ENCODE results near the gene MCUR1. TPM values are rescaled to one million over a fixed set of nuclear protein-coding genes. Genes with fewer than 3 reads are reported as not detected.
"Not testable (repeated sequence)": the region's sequence is repeated elsewhere in the genome, so short reads cannot be mapped to it uniquely, and the experiment has no call there.

MCUR1 gene
- total RNA-seq, 1 experiment from 2014 or later, result 17.9 TPM

DNA sequence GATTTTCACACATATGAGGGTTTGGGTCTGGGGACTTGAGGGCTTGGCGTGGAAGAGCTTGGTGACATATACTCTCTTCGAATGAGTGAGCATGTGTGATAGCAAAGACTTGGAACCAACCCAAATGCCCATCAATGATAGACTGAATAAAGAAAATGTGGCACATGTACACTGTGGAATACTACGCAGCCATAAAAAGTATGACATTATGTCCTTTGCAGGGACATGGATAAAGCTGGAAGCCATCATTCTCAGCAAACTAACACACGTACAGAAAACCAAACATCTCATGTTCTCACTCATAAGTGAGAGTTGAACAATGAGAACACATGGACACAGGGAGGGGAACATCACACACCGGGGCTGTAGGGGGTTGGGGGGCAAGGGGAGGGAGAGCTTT lies 19.7 kb upstream of the MCUR1 start:
- not testable (repeated sequence) for H3K79me2 ChIP-seq (ENCODE audit: low read length); H3K4me1 ChIP-seq (ENCODE audit: low read length); H4K20me1 ChIP-seq (ENCODE audit: insufficient read depth, low read depth, low read length); H3K27ac ChIP-seq (ENCODE audit: low read length); H3K9me3 ChIP-seq (ENCODE audit: low read length); H3K27me3 ChIP-seq (ENCODE audit: low read length); H3K9me2 ChIP-seq (replicated peaks; ENCODE audit: insufficient read depth, low read length); H2AFZ ChIP-seq (ENCODE audit: low read length); DNase-seq; H3K4me3 ChIP-seq (ENCODE audit: low read length); H3K9ac ChIP-seq (ENCODE audit: low read length); H3K4me2 ChIP-seq (ENCODE audit: low read depth, low read length, poor library complexity, severe bottlenecking); H3K36me3 ChIP-seq (ENCODE audit: insufficient read depth, low read length)

GRCh38 chr6:13832778-13833177 lies 18.4 kb upstream of the MCUR1 start:
- no peaks in the 10 kb centered on the region for H3K27me3 ChIP-seq (ENCODE audit: low read length)
- H3K4me2 ChIP-seq (ENCODE audit: low read depth, low read length, poor library complexity, severe bottlenecking), result no peak overlapping the region

DNA sequence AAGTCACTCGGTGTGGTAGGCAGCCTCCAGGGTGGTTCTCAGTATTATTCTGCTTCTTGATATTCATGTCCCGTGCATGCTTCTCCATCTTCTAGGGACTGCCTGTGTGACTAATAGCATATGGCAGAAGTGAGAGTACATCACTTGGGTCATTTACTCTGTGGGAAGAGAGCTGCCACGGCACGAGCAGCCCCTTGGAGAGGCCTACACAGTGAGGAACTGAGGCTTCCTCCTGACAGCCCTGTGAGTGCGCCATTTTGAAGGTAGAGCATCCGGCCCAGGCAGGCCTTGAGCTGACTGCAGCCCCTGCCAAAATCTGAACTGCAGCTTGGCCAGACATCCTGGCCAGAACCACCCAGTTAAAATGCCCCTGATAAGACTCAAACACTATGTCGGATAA lies 17.3 kb upstream of the MCUR1 start:
- no peak for DNase-seq
- H3K36me3 ChIP-seq (ENCODE audit: insufficient read depth, low read length), result no peaks in the 10 kb centered on the region
- H3K9me3 ChIP-seq (ENCODE audit: low read length), result no peaks in the 10 kb centered on the region
- no peaks in the 10 kb centered on the region for H3K9me2 ChIP-seq (replicated peaks; ENCODE audit: insufficient read depth, low read length)
- H3K27ac ChIP-seq (ENCODE audit: low read length), result no peak overlapping the region
- H3K9ac ChIP-seq (ENCODE audit: low read length), result no peak overlapping the region
- no peaks in the 10 kb centered on the region for H4K20me1 ChIP-seq (ENCODE audit: insufficient read depth, low read depth, low read length)
- no peak overlapping the region for H3K4me3 ChIP-seq (ENCODE audit: low read length)
- no peaks in the 10 kb centered on the region for H3K4me1 ChIP-seq (ENCODE audit: low read length)
- no peak overlapping the region for H2AFZ ChIP-seq (ENCODE audit: low read length)
- no peak overlapping the region for H3K4me2 ChIP-seq (ENCODE audit: low read depth, low read length, poor library complexity, severe bottlenecking)
- H3K79me2 ChIP-seq (ENCODE audit: low read length), result no peaks in the 10 kb centered on the region
- no peaks in the 10 kb centered on the region for H3K27me3 ChIP-seq (ENCODE audit: low read length)

More at GRCh38 chr6:13832778-13833177, 18.4 kb upstream of the MCUR1 start:
- Histone ChIP-seq H3K36me3 (ENCODE audit: insufficient read depth, low read length) (no peaks in the 10 kb centered on the region), H3K9me2 (replicated peaks; ENCODE audit: insufficient read depth, low read length) (no peaks in the 10 kb centered on the region), H3K27ac (ENCODE audit: low read length) (no peak overlapping the region), H3K9ac (ENCODE audit: low read length) (no peak overlapping the region), H3K4me3 (ENCODE audit: low read length) (no peak overlapping the region), H2AFZ (ENCODE audit: low read length) (no peak overlapping the region), H3K79me2 (ENCODE audit: low read length) (no peaks in the 10 kb centered on the region), H4K20me1 (ENCODE audit: insufficient read depth, low read depth, low read length) (no peaks in the 10 kb centered on the region), H3K9me3 (ENCODE audit: low read length) (no peaks in the 10 kb centered on the region), H3K4me1 (ENCODE audit: low read length) (no peaks in the 10 kb centered on the region)
- no peak for DNase-seq

DNA sequence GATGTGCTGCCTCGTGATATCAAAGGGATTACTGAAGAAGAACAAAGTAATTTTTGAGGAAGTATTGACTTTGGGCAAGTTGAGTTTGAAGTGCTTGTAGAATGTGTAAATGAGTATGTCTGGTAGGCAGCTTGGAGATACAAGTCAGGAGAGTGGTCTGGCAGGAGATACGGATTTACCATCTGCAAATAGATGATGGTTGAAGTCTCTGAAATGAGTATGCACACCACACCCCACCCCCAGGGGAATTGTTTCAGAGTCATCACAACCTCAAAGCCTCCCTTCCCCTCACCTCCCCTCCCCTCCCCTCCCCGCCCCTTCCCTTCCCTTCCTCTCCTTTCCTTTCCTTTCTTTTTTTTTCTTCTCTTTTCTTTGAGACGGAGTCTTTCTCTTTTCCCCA lies 16.4 kb upstream of the MCUR1 start:
- no peaks in the 10 kb centered on the region for H4K20me1 ChIP-seq (ENCODE audit: insufficient read depth, low read depth, low read length)
- H3K27me3 ChIP-seq (ENCODE audit: low read length), result no peaks in the 10 kb centered on the region
- no peak for DNase-seq
- H2AFZ ChIP-seq (ENCODE audit: low read length), result no peak overlapping the region
- no peaks in the 10 kb centered on the region for H3K79me2 ChIP-seq (ENCODE audit: low read length)
- no peak overlapping the region for H3K27ac ChIP-seq (ENCODE audit: low read length)
- H3K4me3 ChIP-seq (ENCODE audit: low read length), result no peak overlapping the region
- H3K9ac ChIP-seq (ENCODE audit: low read length), result no peak overlapping the region
- no peaks in the 10 kb centered on the region for H3K36me3 ChIP-seq (ENCODE audit: insufficient read depth, low read length)
- no peak overlapping the region for H3K4me2 ChIP-seq (ENCODE audit: low read depth, low read length, poor library complexity, severe bottlenecking)
- no peaks in the 10 kb centered on the region for H3K4me1 ChIP-seq (ENCODE audit: low read length)
- H3K9me3 ChIP-seq (ENCODE audit: low read length), result no peaks in the 10 kb centered on the region
- H3K9me2 ChIP-seq (replicated peaks; ENCODE audit: insufficient read depth, low read length), result no peaks in the 10 kb centered on the region

DNA sequence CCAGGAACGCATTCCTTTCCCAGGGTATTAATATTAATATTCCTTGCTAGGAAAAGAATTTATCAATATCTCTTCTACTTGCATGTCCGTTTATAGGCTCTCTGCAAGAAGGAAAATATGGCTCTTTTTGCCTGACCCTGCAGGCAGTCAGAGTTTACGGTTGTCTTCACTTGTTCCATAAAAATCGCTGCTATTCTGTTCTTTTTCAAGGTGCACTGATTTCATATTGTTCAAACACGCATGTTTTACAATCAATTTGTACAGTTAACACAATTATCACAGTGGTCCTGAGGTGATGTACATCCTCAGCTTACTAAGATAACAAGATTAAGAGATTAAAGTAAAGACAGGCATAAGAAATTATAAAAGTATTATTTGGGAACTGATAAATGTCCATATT lies 15.1 kb upstream of the MCUR1 start:
- H3K9ac ChIP-seq (ENCODE audit: low read length); H3K36me3 ChIP-seq (ENCODE audit: insufficient read depth, low read length); H3K4me2 ChIP-seq (ENCODE audit: low read depth, low read length, poor library complexity, severe bottlenecking); DNase-seq; H3K79me2 ChIP-seq (ENCODE audit: low read length); H3K27ac ChIP-seq (ENCODE audit: low read length); H2AFZ ChIP-seq (ENCODE audit: low read length); H4K20me1 ChIP-seq (ENCODE audit: insufficient read depth, low read depth, low read length); H3K9me2 ChIP-seq (replicated peaks; ENCODE audit: insufficient read depth, low read length); H3K9me3 ChIP-seq (ENCODE audit: low read length); H3K4me1 ChIP-seq (ENCODE audit: low read length); H3K4me3 ChIP-seq (ENCODE audit: low read length); H3K27me3 ChIP-seq (ENCODE audit: low read length): not testable (repeated sequence)

GRCh38 chr6:13828656-13829301 lies 14.4 kb upstream of the MCUR1 start:
- H3K27me3 ChIP-seq (ENCODE audit: low read length); H3K9ac ChIP-seq (ENCODE audit: low read length); DNase-seq; H3K9me3 ChIP-seq (ENCODE audit: low read length); H3K4me3 ChIP-seq (ENCODE audit: low read length); H3K4me1 ChIP-seq (ENCODE audit: low read length); H3K79me2 ChIP-seq (ENCODE audit: low read length); H3K4me2 ChIP-seq (ENCODE audit: low read depth, low read length, poor library complexity, severe bottlenecking); H2AFZ ChIP-seq (ENCODE audit: low read length); H3K36me3 ChIP-seq (ENCODE audit: insufficient read depth, low read length); H3K9me2 ChIP-seq (replicated peaks; ENCODE audit: insufficient read depth, low read length); H3K27ac ChIP-seq (ENCODE audit: low read length); H4K20me1 ChIP-seq (ENCODE audit: insufficient read depth, low read depth, low read length): not testable (repeated sequence)

- Histone ChIP-seq H3K9me2 (replicated peaks; ENCODE audit: insufficient read depth, low read length) (no peaks in the 10 kb centered on the region), H3K4me2 (ENCODE audit: low read depth, low read length, poor library complexity, severe bottlenecking) (no peak overlapping the region), H2AFZ (ENCODE audit: low read length) (no peak overlapping the region), H3K4me1 (ENCODE audit: low read length) (no peaks in the 10 kb centered on the region), H3K9ac (ENCODE audit: low read length) (no peak overlapping the region), H3K27me3 (ENCODE audit: low read length) (no peaks in the 10 kb centered on the region), H4K20me1 (ENCODE audit: insufficient read depth, low read depth, low read length) (no peaks in the 10 kb centered on the region), H3K9me3 (ENCODE audit: low read length) (no peaks in the 10 kb centered on the region), H3K36me3 (ENCODE audit: insufficient read depth, low read length) (no peaks in the 10 kb centered on the region), H3K79me2 (ENCODE audit: low read length) (no peaks in the 10 kb centered on the region), H3K4me3 (ENCODE audit: low read length) (no peak overlapping the region), H3K27ac (ENCODE audit: low read length) (no peak overlapping the region)
- no peak for DNase-seq
Observed at GRCh38 chr6:13827032-13827431, 12.7 kb upstream of the MCUR1 start.

GRCh38 chr6:13825871-13826270 lies 11.5 kb upstream of the MCUR1 start:
- H3K27me3 ChIP-seq (ENCODE audit: low read length), result no peaks in the 10 kb centered on the region
- DNase-seq, result no peak
- H4K20me1 ChIP-seq (ENCODE audit: insufficient read depth, low read depth, low read length), result no peaks in the 10 kb centered on the region
- no peak overlapping the region for H2AFZ ChIP-seq (ENCODE audit: low read length)
- H3K27ac ChIP-seq (ENCODE audit: low read length), result no peak overlapping the region
- H3K9me2 ChIP-seq (replicated peaks; ENCODE audit: insufficient read depth, low read length), result no peaks in the 10 kb centered on the region
- H3K4me3 ChIP-seq (ENCODE audit: low read length), result no peak overlapping the region
- no peaks in the 10 kb centered on the region for H3K9me3 ChIP-seq (ENCODE audit: low read length)
- H3K4me2 ChIP-seq (ENCODE audit: low read depth, low read length, poor library complexity, severe bottlenecking), result no peak overlapping the region
- H3K9ac ChIP-seq (ENCODE audit: low read length), result no peak overlapping the region
- no peaks in the 10 kb centered on the region for H3K4me1 ChIP-seq (ENCODE audit: low read length)
- no peaks in the 10 kb centered on the region for H3K36me3 ChIP-seq (ENCODE audit: insufficient read depth, low read length)
- H3K79me2 ChIP-seq (ENCODE audit: low read length), result no peaks in the 10 kb centered on the region

- Histone ChIP-seq H3K79me2 (ENCODE audit: low read length) (peaks cover 6% of the 10 kb centered on the region), H4K20me1 (ENCODE audit: insufficient read depth, low read depth, low read length) (no peaks in the 10 kb centered on the region), H3K27ac (ENCODE audit: low read length) (no peak overlapping the region), H3K9ac (ENCODE audit: low read length) (no peak overlapping the region), H3K4me3 (ENCODE audit: low read length) (no peak overlapping the region), H3K4me2 (ENCODE audit: low read depth, low read length, poor library complexity, severe bottlenecking) (no peak overlapping the region), H3K4me1 (ENCODE audit: low read length) (peaks cover 11% of the 10 kb centered on the region), H2AFZ (ENCODE audit: low read length) (no peak overlapping the region), H3K9me2 (replicated peaks; ENCODE audit: insufficient read depth, low read length) (no peaks in the 10 kb centered on the region), H3K27me3 (ENCODE audit: low read length) (0 out of 2 replicates have a peak, but pooled peaks cover 2% of the 10 kb centered on the region), H3K36me3 (ENCODE audit: insufficient read depth, low read length) (no peaks in the 10 kb centered on the region), H3K9me3 (ENCODE audit: low read length) (no peaks in the 10 kb centered on the region)
- no peak for DNase-seq
Observed at GRCh38 chr6:13818341-13818740, 4.0 kb upstream of the MCUR1 start.
